Lower leg skin (tissue), 3 donors: ENCODE data around the gene MASP2.

Experiments used
- POLR2A ChIP-seq, 2 donors: fragments of 450-650 bp; IDR thresholded peaks; one replicate each; pipeline ENCODE4 v1.6.1; 2016 to 2017; ENCODE audit warnings: antibody characterized with exemption in 2 of 2, mild to moderate bottlenecking in 1 of 2, moderate library complexity in 1 of 2
- TF ChIP-seq, protein P1 (sequence below), 3 donors: fragments of 450-650 bp; IDR thresholded peaks; one replicate each; pipeline ENCODE4 v1.5.1; 2016; ENCODE audit warnings: antibody characterized with exemption in 3 of 3, mild to moderate bottlenecking in 3 of 3, moderate library complexity in 2 of 3

DNA sequence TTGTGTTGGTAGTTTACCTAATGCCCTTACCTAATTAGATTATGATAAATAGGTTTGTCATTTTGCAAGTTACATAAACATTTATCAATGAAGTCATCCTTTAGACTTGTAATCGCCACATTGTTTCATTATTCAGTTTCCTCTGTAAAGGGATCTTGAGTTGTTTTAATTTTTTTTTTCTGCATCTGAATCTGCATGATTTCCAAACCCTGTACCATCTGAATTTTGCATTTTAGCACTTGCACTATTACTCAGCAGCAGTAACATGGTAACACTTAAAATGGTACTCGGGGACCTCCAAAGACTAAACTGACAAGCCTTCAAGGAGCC is 22.2 kb downstream of the MASP2 start:
- TF ChIP-seq, protein P1, sequence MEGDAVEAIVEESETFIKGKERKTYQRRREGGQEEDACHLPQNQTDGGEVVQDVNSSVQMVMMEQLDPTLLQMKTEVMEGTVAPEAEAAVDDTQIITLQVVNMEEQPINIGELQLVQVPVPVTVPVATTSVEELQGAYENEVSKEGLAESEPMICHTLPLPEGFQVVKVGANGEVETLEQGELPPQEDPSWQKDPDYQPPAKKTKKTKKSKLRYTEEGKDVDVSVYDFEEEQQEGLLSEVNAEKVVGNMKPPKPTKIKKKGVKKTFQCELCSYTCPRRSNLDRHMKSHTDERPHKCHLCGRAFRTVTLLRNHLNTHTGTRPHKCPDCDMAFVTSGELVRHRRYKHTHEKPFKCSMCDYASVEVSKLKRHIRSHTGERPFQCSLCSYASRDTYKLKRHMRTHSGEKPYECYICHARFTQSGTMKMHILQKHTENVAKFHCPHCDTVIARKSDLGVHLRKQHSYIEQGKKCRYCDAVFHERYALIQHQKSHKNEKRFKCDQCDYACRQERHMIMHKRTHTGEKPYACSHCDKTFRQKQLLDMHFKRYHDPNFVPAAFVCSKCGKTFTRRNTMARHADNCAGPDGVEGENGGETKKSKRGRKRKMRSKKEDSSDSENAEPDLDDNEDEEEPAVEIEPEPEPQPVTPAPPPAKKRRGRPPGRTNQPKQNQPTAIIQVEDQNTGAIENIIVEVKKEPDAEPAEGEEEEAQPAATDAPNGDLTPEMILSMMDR (IDR thresholded peaks at IDR 0.05) = no peak
- TF ChIP-seq POLR2A (IDR thresholded peaks at IDR 0.05) = no peak
